ENCODE data around the gene TASOR.
A peak's percentile ranks its signal among the peaks of the same experiment; 100 is the strongest.

Gene TASOR

GRCh38 chr3:56684029-56684428 lies 964 bp upstream of the TASOR start:
- DNase-seq: no peak

- DNase-seq: peak; percentile 79
These were observed 473 bp downstream of the TASOR start for GRCh38 chr3:56682462-56683121.

- DNase-seq: peak; percentile 84
These were observed 1.0 kb downstream of the TASOR start for GRCh38 chr3:56681984-56682461.

- DNase-seq: no peak
These were observed 2.9 kb downstream of the TASOR start for GRCh38 chr3:56680054-56680580.

GRCh38 chr3:56677286-56677685 lies 5.8 kb downstream of the TASOR start:
- DNase-seq: no peak

- no peak for DNase-seq
These were observed 9.1 kb downstream of the TASOR start for GRCh38 chr3:56673781-56674457.

- DNase-seq: no peak
These were observed 15.0 kb downstream of the TASOR start for GRCh38 chr3:56667973-56668579.

GRCh38 chr3:56664823-56665222 lies 18.2 kb downstream of the TASOR start:
- no peak for DNase-seq

- no peak for DNase-seq
These were observed 27.4 kb downstream of the TASOR start for GRCh38 chr3:56655709-56656108.

GRCh38 chr3:56654460-56654859 lies 28.6 kb downstream of the TASOR start:
- DNase-seq: no peak

- DNase-seq: no peak
These were observed 37.7 kb downstream of the TASOR start for GRCh38 chr3:56645407-56645806.

GRCh38 chr3:56633602-56634535 lies 49.2 kb downstream of the TASOR start:
- no peak for DNase-seq

All from femur (tissue), 1 donor.